Calu3 (cell line): Measurements from ENCODE around the gene PXDN. TPM values are rescaled to one million over a fixed set of nuclear protein-coding genes. Genes with fewer than 3 reads are reported as not detected.

Source experiments
- BruUV-seq: library from RNA; stranded (reverse); fragments of 400-500 nt; replicated peaks from 2 replicates; lab custom pipeline; 2021; lab: Mats Ljungman, UMichigan
- CTCF ChIA-PET: fragments of 300-600 bp; sonication (Branson Sonifier 250); formaldehyde crosslinking; loops from one replicate; lab custom pipeline; 2022; ENCODE audit warnings: antibody characterized with exemption; lab: Charles Lee
- DNase-seq: peaks from one replicate; pipeline ENCODE4 v3.0.0; 2022
- H3K27ac Mint-ChIP-seq: one replicate; pipeline ENCODE4 v1.8.0; 2022; ENCODE audit warnings: mixed read lengths; ENCODE audit not compliant: unreplicated experiment
- H3K27me3 Mint-ChIP-seq: one replicate; pipeline ENCODE4 v1.8.0; 2022; ENCODE audit warnings: mixed read lengths; ENCODE audit not compliant: unreplicated experiment
- H3K36me3 Mint-ChIP-seq: one replicate; pipeline ENCODE4 v1.8.0; 2022; ENCODE audit warnings: mild to moderate bottlenecking, moderate library complexity, mixed read lengths; ENCODE audit not compliant: insufficient read depth, unreplicated experiment
- H3K4me1 Mint-ChIP-seq: one replicate; pipeline ENCODE4 v1.8.0; 2022; ENCODE audit warnings: mild to moderate bottlenecking, low read depth, mixed read lengths; ENCODE audit not compliant: unreplicated experiment
- H3K4me3 Mint-ChIP-seq: one replicate; pipeline ENCODE4 v1.8.0; 2022; ENCODE audit warnings: mild to moderate bottlenecking, low read depth, moderate library complexity, mixed read lengths; ENCODE audit not compliant: unreplicated experiment
- H3K9me3 Mint-ChIP-seq: one replicate; pipeline ENCODE4 v1.8.0; 2022; ENCODE audit warnings: low read depth, mixed read lengths; ENCODE audit not compliant: unreplicated experiment
- intact Hi-C: fragments of 100-400 bp; cut with micrococcal nuclease; formaldehyde crosslinking; loops from one replicate; pipeline ENCODE4 v1.10.0; 2022; ENCODE audit not compliant: unreplicated experiment
- total RNA-seq: library from RNA; stranded (reverse); gene quantifications from 2 replicates; pipeline ENCODE4 v1.2.3, GENCODE V29; 2022
- TF ChIP-seq, protein P1 (sequence below): fragments of 200-600 bp; IDR thresholded peaks from one replicate; pipeline ENCODE4 v1.8.0; 2022; ENCODE audit warnings: antibody characterized with exemption; ENCODE audit not compliant: unreplicated experiment

The PXDN gene
- total RNA-seq, 1 experiment from 2014 or later, result not detected

GRCh38 chr2:1739961-1740715, 4.2 kb downstream of the PXDN start:
- H3K9me3 Mint-ChIP-seq, result peaks cover 11% of the 10 kb centered on the region
- DNase-seq, result no peak
- intact Hi-C loops, result no loop called here
- no peaks in the 10 kb centered on the region for H3K4me1 Mint-ChIP-seq
- no TSS peak for BruUV-seq
- no peak overlapping the region for H3K27ac Mint-ChIP-seq
- H3K4me3 Mint-ChIP-seq, result no peak overlapping the region
- TF ChIP-seq, protein P1, sequence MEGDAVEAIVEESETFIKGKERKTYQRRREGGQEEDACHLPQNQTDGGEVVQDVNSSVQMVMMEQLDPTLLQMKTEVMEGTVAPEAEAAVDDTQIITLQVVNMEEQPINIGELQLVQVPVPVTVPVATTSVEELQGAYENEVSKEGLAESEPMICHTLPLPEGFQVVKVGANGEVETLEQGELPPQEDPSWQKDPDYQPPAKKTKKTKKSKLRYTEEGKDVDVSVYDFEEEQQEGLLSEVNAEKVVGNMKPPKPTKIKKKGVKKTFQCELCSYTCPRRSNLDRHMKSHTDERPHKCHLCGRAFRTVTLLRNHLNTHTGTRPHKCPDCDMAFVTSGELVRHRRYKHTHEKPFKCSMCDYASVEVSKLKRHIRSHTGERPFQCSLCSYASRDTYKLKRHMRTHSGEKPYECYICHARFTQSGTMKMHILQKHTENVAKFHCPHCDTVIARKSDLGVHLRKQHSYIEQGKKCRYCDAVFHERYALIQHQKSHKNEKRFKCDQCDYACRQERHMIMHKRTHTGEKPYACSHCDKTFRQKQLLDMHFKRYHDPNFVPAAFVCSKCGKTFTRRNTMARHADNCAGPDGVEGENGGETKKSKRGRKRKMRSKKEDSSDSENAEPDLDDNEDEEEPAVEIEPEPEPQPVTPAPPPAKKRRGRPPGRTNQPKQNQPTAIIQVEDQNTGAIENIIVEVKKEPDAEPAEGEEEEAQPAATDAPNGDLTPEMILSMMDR, result no peak
- H3K27me3 Mint-ChIP-seq, result no peaks in the 10 kb centered on the region
- no peaks in the 10 kb centered on the region for H3K36me3 Mint-ChIP-seq
- CTCF ChIA-PET, result interaction anchor here (0.6 kb wide), 1 partner anchor 37 kb away, joined by 5 read pairs; no protein-coding TSS in a partner anchor

GRCh38 chr2:1739322-1739957, 4.9 kb downstream of the PXDN start:
- no peak overlapping the region for H3K4me3 Mint-ChIP-seq
- BruUV-seq, result no TSS peak

GRCh38 chr2:1738646-1739302, 5.5 kb downstream of the PXDN start:
- TF ChIP-seq, protein P1, result no peak
- DNase-seq, result no peak
- Mint-ChIP-seq H3K4me1 (no peaks in the 10 kb centered on the region), H3K27ac (no peak overlapping the region), H3K27me3 (no peaks in the 10 kb centered on the region), H3K9me3 (peaks cover 12% of the 10 kb centered on the region), H3K4me3 (no peak overlapping the region), H3K36me3 (no peaks in the 10 kb centered on the region)
- intact Hi-C loops, result no loop called here
- CTCF ChIA-PET, result interaction anchor here (0.6 kb wide), 1 partner anchor 37 kb away, joined by 4 read pairs; no protein-coding TSS in a partner anchor
- BruUV-seq, result no TSS peak

More at GRCh38 chr2:1739322-1739957, 4.9 kb downstream of the PXDN start:
- H3K27me3 Mint-ChIP-seq, result no peaks in the 10 kb centered on the region
- H3K27ac Mint-ChIP-seq, result no peak overlapping the region
- H3K36me3 Mint-ChIP-seq, result no peaks in the 10 kb centered on the region
- TF ChIP-seq, protein P1, result no peak
- intact Hi-C loops, result no loop called here
- CTCF ChIA-PET, result interaction anchor here (0.6 kb wide), 2 partner anchors 36 to 37 kb away, joined by 4 to 5 read pairs; no protein-coding TSS in a partner anchor
- H3K4me1 Mint-ChIP-seq, result no peaks in the 10 kb centered on the region
- peaks cover 11% of the 10 kb centered on the region for H3K9me3 Mint-ChIP-seq
- no peak for DNase-seq

GRCh38 chr2:1738163-1738562, 6.2 kb downstream of the PXDN start:
- CTCF ChIA-PET, result no interaction called here

More at GRCh38 chr2:1738163-1738562, 6.2 kb downstream of the PXDN start:
- H3K9me3 Mint-ChIP-seq, result peaks cover 14% of the 10 kb centered on the region
- no peak for DNase-seq
- H3K27ac Mint-ChIP-seq, result no peak overlapping the region
- H3K27me3 Mint-ChIP-seq, result no peaks in the 10 kb centered on the region
- no TSS peak for BruUV-seq
- H3K36me3 Mint-ChIP-seq, result no peaks in the 10 kb centered on the region
- H3K4me1 Mint-ChIP-seq, result no peaks in the 10 kb centered on the region
- intact Hi-C loops, result no loop called here
- TF ChIP-seq, protein P1, result no peak
- H3K4me3 Mint-ChIP-seq, result no peak overlapping the region
